GM18520 (cell line): Measurements from ENCODE around the gene PTPN22.

Experiments
- ATAC-seq: cut with Tn5 transposase; IDR thresholded peaks from one replicate; pipeline ENCODE4 v1.9.1; 2021; ENCODE audit not compliant: unreplicated experiment

Gene PTPN22

GRCh38 chr1:113804421-113805255 is 66.9 kb downstream of the PTPN22 start:
- ATAC-seq: no peak

DNA sequence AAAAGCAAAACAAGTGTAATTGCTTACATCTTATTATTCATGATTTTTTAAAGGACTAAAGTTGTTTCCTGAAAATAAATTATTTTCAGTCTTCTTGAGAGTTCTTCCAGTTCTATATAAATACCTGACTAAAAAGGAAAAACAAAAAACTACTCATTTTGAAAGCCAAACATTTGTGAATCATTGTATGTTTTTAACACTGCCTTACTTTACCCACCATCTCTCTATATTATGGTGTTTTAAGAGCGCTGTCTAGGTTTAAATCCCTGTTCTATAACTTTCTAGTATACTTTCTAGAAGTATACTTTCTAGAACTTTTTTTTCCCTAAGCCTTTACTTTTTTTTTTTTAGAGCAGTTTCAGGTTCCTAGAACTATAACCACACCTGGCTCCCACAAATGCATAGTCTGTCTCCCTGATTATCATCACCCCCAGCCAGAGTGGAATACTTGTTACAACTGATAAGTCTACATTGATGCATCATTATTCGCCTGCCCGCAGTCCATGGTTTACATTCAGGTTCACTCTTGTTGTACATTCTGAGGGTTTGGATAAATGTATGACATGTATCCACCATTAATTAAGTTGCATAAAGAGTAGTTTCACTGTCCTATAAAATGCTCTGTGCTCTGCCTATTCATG is 69.0 kb downstream of the PTPN22 start:
- no peak for ATAC-seq

DNA sequence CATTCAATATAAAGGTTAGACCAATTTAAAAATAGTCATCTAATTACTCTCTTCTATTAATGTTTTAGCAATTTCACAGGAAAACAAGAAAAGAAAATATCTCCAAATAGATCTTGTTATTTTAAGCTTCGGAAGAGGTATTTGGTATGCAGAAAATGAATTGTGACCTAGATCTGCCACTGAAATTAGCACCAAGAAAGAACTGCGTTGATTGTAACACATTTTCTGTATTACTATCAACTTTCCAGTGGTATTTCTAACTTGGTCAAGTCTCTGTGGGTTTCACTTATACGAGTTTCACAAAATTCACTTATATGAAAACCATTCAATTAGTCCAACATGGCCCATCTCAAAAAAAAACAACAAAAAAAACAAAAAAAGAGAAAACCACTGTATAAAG is 71.0 kb downstream of the PTPN22 start:
- ATAC-seq: no peak

- ATAC-seq: no peak
Observed at GRCh38 chr1:113797472-113797871, 74.0 kb downstream of the PTPN22 start.

DNA sequence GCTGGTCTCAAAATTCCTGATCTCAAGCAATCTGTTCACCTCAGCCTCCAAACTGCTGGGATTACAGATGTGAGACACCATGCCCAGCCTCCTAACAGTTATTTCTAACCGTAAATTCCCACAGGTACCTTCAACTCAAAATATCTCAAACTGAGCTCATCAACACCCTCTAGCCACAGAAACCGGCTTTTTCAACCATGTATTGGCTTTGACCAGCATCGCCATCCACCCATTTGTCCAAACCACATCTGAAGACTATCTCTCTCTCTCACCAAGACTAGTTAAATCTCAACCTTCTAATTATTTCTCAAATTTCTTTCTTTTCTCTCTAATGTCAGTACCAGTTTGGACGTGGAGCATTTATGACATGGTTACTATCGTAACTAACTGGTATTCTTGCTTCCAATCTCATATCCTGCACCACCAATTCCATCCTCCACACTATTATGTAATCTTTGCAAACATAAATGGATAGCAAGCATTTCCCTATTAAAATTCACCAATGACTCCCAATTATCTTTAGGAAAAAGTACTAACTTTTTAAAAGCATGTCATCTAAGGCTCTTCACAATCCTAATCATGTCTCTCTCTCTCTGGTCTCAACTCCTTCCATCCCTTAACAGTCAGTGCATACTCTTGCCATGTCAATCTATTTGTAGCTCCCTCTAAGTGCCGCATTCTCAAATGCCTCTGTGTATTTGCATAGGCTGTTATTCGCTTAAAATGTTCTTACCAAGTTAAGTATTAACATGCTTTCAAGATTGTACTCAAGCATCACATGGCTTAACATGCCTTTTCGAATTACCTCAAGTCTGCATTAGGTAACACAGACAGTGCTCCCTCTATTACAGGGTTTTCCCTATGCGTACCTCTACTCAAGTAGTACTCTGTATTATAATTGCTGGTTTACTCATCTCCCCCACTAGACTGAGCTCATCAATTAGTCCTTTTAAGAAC is 77.4 kb downstream of the PTPN22 start:
- peak; percentile 46 for ATAC-seq

DNA sequence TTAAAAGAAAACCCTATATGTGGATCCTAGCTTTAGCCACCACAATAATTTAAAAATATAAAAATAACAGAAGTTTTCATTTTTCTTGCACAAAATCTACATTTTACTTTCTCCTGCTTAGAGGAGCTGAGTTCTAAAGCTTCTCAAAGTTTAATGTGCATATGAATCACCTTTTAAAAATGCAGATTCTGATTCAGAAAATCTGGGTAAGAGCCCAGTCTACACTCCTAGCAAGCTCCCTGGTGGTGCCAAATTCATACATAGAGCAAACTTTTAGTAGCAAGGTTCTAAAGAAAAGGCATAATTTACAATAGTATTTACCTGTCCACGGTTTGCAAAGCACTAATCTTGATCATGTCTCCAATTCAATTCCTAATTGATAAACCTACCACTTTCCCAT is 78.5 kb downstream of the PTPN22 start:
- ATAC-seq: no peak

GRCh38 chr1:113792471-113792870 is 79.0 kb downstream of the PTPN22 start:
- no peak for ATAC-seq

GRCh38 chr1:113788802-113789201 is 82.7 kb downstream of the PTPN22 start:
- ATAC-seq: no peak

DNA sequence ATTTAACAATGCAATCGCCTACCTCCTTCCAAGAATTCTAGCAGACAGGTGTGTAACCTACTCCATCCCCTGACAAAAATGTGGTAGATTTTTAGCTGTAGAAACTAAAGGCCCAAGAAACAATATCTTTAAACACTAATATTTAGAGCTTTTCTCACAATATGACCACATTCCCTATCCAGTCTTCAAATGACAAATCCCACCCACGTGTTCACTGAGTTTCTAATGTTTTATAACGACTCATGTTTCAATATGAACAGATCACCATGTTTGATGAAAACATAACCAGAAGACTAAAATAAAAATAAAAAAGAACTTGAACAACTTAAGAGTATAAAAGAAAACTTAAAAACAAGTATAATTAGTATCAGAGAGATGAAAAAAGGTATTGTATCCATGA is 83.8 kb downstream of the PTPN22 start:
- ATAC-seq: no peak

DNA sequence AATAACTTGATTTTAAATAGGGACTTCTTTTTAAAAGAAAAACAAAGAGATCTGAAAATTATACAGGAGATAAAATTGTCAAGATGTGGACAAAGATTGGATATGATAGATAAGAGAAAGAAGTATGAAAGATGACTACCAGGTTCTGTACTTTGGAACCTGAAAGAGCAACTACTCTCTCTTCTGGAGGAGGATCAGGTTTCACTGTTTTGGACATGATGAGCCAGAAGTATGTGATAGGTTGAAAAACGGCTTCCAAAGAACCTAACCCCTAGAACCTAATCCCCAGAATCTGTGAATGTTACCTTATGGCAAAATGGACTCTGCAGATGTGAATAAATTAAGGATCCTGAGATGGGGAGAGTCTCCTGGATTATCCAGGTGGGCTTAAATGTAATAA is 85.4 kb downstream of the PTPN22 start:
- ATAC-seq: no peak

DNA sequence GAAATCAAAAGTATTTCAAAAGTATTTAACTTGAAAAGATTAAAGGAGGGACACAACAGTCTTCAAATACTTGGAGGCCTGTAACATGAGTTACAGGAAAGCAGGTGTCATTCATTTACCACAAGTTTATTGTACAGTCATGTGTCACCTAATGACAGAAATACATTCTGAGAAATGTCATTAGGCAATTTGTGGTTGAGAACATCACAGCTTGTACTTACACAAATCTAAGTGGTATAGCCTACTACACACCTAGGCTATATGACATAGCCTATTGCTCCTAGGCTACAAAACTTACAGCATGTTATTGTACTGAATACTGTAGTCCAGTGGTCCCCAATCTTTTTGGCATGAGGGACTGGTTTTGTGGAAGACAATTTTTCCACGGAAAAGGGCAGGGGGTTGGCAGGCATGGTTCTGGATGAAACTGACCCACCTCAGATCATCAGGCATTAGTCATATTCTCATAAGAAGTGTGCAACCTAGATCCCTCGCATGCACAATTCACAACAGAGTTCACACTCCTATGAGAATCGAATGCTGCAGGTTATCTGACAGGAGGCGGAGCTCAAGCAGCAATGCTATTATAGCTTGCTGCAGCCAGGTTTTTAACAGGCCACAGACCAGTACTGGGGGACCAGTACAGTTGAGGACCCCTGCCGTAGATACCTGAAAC is 87.3 kb downstream of the PTPN22 start:
- ATAC-seq: peak; percentile 76

- peak; percentile 39 for ATAC-seq
Observed at GRCh38 chr1:113783254-113784103, 88.0 kb downstream of the PTPN22 start.

DNA sequence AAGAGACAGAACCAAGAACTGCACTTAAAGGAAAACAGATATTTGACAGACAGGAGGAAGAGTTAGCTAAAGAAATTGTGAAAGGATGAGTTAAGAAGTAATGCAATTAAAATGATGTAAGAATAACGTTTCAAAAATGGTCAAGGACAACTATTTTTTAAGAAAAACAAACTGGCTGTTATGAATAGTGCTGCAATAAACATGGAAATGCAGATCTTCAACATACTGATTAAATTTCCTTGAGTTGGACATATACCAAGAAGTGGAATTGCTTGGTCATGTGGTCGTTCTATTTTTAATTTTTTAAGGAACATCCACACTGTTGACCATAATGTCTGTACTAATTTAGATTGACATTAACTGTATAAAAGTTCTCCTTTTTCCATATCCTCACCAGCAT is 89.1 kb downstream of the PTPN22 start:
- ATAC-seq: no peak

GRCh38 chr1:113780374-113781146 is 91.0 kb downstream of the PTPN22 start:
- no peak for ATAC-seq

GRCh38 chr1:113779542-113779941 is 92.0 kb downstream of the PTPN22 start:
- ATAC-seq: no peak

- ATAC-seq: no peak
Observed at GRCh38 chr1:113777561-113777960, 94.0 kb downstream of the PTPN22 start.

GRCh38 chr1:113770031-113770430 is 101.5 kb downstream of the PTPN22 start:
- no peak for ATAC-seq

GRCh38 chr1:113769601-113769970 is 101.9 kb downstream of the PTPN22 start:
- no peak for ATAC-seq

DNA sequence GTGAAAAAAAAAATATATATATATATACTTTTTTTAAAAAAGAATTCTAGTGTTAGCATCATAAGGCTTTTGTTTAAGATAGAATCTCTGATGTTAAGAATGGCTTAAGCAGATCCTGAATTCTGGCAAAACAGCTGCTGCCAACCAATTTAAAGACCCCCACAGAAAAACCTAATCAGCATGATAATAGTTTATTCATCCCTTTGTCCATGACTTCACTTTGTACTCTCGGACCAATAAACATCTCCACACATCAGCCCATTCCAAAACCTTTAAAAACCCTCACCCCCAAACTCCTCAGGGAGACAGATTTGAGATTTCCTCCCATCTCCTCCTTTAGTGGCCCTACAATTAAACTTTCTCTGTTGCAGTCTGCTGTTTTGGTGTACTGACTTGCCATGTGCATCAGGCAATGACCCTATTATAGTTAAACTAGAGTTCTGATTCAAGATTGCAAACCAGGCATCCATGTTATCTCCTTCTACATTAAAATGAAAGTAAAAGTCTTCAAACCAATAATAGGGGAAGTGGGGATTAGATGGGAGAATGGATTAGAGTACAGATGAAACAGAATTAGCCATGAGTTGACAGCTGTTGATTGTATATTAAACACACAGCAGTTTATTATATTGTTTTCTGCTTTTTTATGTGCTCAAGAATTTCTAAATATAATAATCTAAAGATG is 102.5 kb downstream of the PTPN22 start:
- ATAC-seq: no peak
